ENCODE results near the gene CDK5RAP2. TPM values are rescaled to one million over a fixed set of nuclear protein-coding genes. Genes with fewer than 3 reads are reported as not detected.
A peak's percentile ranks its signal among the peaks of the same experiment; 100 is the strongest.

Gene CDK5RAP2
- total RNA-seq, 1 experiment from 2014 or later: 50.0 TPM

GRCh38 chr9:120397453-120397852, 182.5 kb downstream of the CDK5RAP2 start:
- POLR2A ChIA-PET: no interaction called here
- CTCF ChIA-PET: interaction anchor here (0.7 kb wide), 1 partner anchor 194 kb away, joined by 3 read pairs; no protein-coding TSS in a partner anchor
- Mint-ChIP-seq H3K4me1 (ENCODE audit: insufficient read depth, unreplicated experiment) (peaks cover 31% of the 10 kb centered on the region), H3K4me3 (ENCODE audit: unreplicated experiment) (no peak overlapping the region), H3K27ac (ENCODE audit: low read depth, unreplicated experiment) (no peak overlapping the region), H3K36me3 (ENCODE audit: insufficient read depth, unreplicated experiment) (peaks cover 59% of the 10 kb centered on the region), H3K9me3 (ENCODE audit: unreplicated experiment) (no peaks in the 10 kb centered on the region), H3K27me3 (ENCODE audit: insufficient read depth, unreplicated experiment) (no peaks in the 10 kb centered on the region)
- no peak for TF ChIP-seq CTCF (IDR thresholded peaks at IDR 0.05; ENCODE audit: unreplicated experiment)
- DNase-seq (ENCODE audit: unreplicated experiment): peak; percentile 29
- intact Hi-C loops (cut with micrococcal nuclease): no loop called here
- BruUV-seq (replicated peaks): no TSS peak

DNA sequence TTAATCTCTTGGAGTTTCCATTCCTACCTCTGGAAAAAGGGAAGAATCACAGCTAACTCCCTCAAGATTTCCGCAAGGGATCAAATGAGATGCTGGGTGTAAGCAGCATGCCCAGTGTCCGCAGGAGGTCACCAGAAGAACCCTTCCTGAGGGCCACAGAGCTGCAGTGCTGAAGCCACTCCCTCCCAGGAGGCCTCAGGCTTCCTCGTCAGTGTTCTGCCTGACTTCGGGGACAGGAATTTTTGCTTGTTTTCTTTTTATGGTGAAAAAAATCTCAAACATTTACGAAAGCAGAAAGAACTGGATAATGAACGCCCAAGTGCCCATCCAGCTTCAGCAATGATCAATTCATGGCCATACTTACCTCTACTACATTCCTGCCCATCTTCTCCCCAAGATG, 183.0 kb downstream of the CDK5RAP2 start:
- ChIA-PET POLR2A (interaction anchor here (1.1 kb wide), 1 partner anchor 10 kb away, joined by 3 read pairs; no protein-coding TSS in a partner anchor), CTCF (interaction anchor here (0.7 kb wide), 2 partner anchors 193 to 373 kb away, joined by 3 read pairs; no protein-coding TSS in a partner anchor)
- Mint-ChIP-seq H3K4me3 (ENCODE audit: unreplicated experiment) (no peak overlapping the region), H3K9me3 (ENCODE audit: unreplicated experiment) (no peaks in the 10 kb centered on the region), H3K36me3 (ENCODE audit: insufficient read depth, unreplicated experiment) (peaks cover 57% of the 10 kb centered on the region), H3K27me3 (ENCODE audit: insufficient read depth, unreplicated experiment) (no peaks in the 10 kb centered on the region), H3K4me1 (ENCODE audit: insufficient read depth, unreplicated experiment) (peaks cover 27% of the 10 kb centered on the region), H3K27ac (ENCODE audit: low read depth, unreplicated experiment) (no peak overlapping the region)
- TF ChIP-seq CTCF (IDR thresholded peaks at IDR 0.05; ENCODE audit: unreplicated experiment): no peak
- DNase-seq (ENCODE audit: unreplicated experiment): peak; percentile 9
- intact Hi-C loops (cut with micrococcal nuclease): no loop called here
- BruUV-seq (replicated peaks): no TSS peak

DNA sequence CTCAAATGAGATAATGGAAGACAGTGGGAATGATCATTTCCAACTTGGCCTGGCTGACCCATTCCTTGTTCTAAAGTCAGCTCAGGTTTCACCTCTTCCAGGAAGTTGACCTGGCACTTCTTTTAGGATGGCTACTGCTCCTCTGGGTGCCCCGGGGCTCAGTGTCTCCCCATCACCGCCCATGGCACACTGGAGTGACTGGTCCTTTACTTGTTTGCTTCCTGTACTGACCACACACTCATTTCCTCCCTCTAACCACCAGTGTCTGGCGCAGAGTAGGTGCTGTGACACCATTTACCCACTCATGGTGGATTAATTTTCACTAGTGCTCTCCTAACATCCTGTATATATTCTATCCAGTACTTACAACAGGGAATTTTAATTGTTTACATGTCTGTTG, 183.5 kb downstream of the CDK5RAP2 start:
- H3K27ac Mint-ChIP-seq (ENCODE audit: low read depth, unreplicated experiment): peak overlapping the region; percentile 71
- BruUV-seq (replicated peaks): no TSS peak
- no peaks in the 10 kb centered on the region for H3K9me3 Mint-ChIP-seq (ENCODE audit: unreplicated experiment)
- no peaks in the 10 kb centered on the region for H3K27me3 Mint-ChIP-seq (ENCODE audit: insufficient read depth, unreplicated experiment)
- no peak for TF ChIP-seq CTCF (IDR thresholded peaks at IDR 0.05; ENCODE audit: unreplicated experiment)
- POLR2A ChIA-PET: interaction anchor here (1.1 kb wide), 1 partner anchor 10 kb away, joined by 3 read pairs; no protein-coding TSS in a partner anchor
- H3K4me1 Mint-ChIP-seq (ENCODE audit: insufficient read depth, unreplicated experiment): peaks cover 27% of the 10 kb centered on the region
- intact Hi-C loops (cut with micrococcal nuclease): no loop called here
- CTCF ChIA-PET: interaction anchor here (0.7 to 1.1 kb wide), 3 partner anchors 47 to 373 kb away, joined by 3 read pairs; no protein-coding TSS in a partner anchor
- H3K4me3 Mint-ChIP-seq (ENCODE audit: unreplicated experiment): no peak overlapping the region
- peaks cover 54% of the 10 kb centered on the region for H3K36me3 Mint-ChIP-seq (ENCODE audit: insufficient read depth, unreplicated experiment)
- peak; percentile 18 for DNase-seq (ENCODE audit: unreplicated experiment)

GRCh38 chr9:120395376-120395775, 184.6 kb downstream of the CDK5RAP2 start:
- H3K4me3 Mint-ChIP-seq (ENCODE audit: unreplicated experiment): no peak overlapping the region
- DNase-seq (ENCODE audit: unreplicated experiment): no peak
- H3K27me3 Mint-ChIP-seq (ENCODE audit: insufficient read depth, unreplicated experiment): no peaks in the 10 kb centered on the region
- ChIA-PET CTCF (interaction anchor here (1.1 to 1.2 kb wide), 2 partner anchors 46 to 136 kb away, joined by 3 to 4 read pairs; no protein-coding TSS in a partner anchor), POLR2A (no interaction called here)
- peaks cover 27% of the 10 kb centered on the region for H3K4me1 Mint-ChIP-seq (ENCODE audit: insufficient read depth, unreplicated experiment)
- no peaks in the 10 kb centered on the region for H3K9me3 Mint-ChIP-seq (ENCODE audit: unreplicated experiment)
- H3K36me3 Mint-ChIP-seq (ENCODE audit: insufficient read depth, unreplicated experiment): peaks cover 50% of the 10 kb centered on the region
- intact Hi-C loops (cut with micrococcal nuclease): no loop called here
- H3K27ac Mint-ChIP-seq (ENCODE audit: low read depth, unreplicated experiment): peak overlapping the region; percentile 71
- TF ChIP-seq CTCF (IDR thresholded peaks at IDR 0.05; ENCODE audit: unreplicated experiment): no peak
- no TSS peak for BruUV-seq (replicated peaks)
